ENCODE data around the gene ACVRL1. TPM values are rescaled to one million over a fixed set of nuclear protein-coding genes. Genes with fewer than 3 reads are reported as not detected.

ACVRL1 gene
- total and polyA plus RNA-seq, 2 donors (not counting 1 experiment from before 2014, with no cell fraction given): 8.9 to 36.2 TPM

DNA sequence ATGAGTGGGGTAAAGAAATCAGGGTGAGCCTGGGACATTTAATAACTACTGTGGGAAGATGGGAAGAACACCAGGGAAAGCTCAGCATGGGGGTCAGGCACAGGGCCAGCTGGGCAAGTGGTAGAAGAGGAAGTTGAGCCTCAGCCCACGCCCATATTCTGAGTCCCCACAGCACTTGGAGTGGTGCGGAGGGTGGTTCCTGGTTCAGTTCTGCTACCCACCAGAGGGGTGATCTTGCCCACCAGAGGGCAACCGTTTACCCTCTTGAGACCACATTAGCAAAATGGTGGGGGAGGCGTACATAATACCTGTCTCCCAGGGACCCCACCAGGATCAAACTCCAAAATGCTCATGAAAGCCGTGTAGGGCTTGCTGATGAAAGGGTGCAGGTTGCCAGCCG lies 36.2 kb upstream of the ACVRL1 start:
- H3K36me3 ChIP-seq (ENCODE audit: control insufficient read depth, insufficient read depth, low read length): no peaks in the 10 kb centered on the region
- no peak overlapping the region for H3K4me2 ChIP-seq (ENCODE audit: extremely low read depth, insufficient read depth, low read length)
- peaks cover 10% of the 10 kb centered on the region for H3K27me3 ChIP-seq (ENCODE audit: control insufficient read depth, insufficient read depth, low read length)
- DNase-seq (ENCODE audit: low read depth in 2 of 2): no peak
- H3K9me3 ChIP-seq (ENCODE audit: control insufficient read depth, insufficient read depth, low read depth, low read length): no peaks in the 10 kb centered on the region
- no peak overlapping the region for H3K4me3 ChIP-seq (replicated peaks in 1 of 4; ENCODE audit: control extremely low read depth in 1 of 4, insufficient read depth in 1 of 4, low read depth in 3 of 4, low read length in 4 of 4)
- no peaks in the 10 kb centered on the region for H3K4me1 ChIP-seq (ENCODE audit: control insufficient read depth, extremely low read depth, insufficient read depth, low read length)
- H3K27ac ChIP-seq (ENCODE audit: insufficient read depth, low read length): no peak overlapping the region
- no peak overlapping the region for H3K9ac ChIP-seq (ENCODE audit: insufficient read depth, low read length)
- no peaks in the 10 kb centered on the region for H3K79me2 ChIP-seq (ENCODE audit: control insufficient read depth, insufficient read depth, low read length)
- no peaks in the 10 kb centered on the region for H4K20me1 ChIP-seq (ENCODE audit: control insufficient read depth, extremely low read depth, insufficient read depth, low read length)
- H2AFZ ChIP-seq (ENCODE audit: low read length): no peak overlapping the region
- no peak for TF ChIP-seq CTCF (conservative IDR thresholded peaks at IDR 0.05 in 1 of 2, IDR thresholded peaks at IDR 0.05 in 1 of 2; ENCODE audit: low read depth in 1 of 2, low read length in 2 of 2)
- no peak for TF ChIP-seq EZH2 (IDR thresholded peaks at IDR 0.05; ENCODE audit: low read length, missing control alignments)

DNA sequence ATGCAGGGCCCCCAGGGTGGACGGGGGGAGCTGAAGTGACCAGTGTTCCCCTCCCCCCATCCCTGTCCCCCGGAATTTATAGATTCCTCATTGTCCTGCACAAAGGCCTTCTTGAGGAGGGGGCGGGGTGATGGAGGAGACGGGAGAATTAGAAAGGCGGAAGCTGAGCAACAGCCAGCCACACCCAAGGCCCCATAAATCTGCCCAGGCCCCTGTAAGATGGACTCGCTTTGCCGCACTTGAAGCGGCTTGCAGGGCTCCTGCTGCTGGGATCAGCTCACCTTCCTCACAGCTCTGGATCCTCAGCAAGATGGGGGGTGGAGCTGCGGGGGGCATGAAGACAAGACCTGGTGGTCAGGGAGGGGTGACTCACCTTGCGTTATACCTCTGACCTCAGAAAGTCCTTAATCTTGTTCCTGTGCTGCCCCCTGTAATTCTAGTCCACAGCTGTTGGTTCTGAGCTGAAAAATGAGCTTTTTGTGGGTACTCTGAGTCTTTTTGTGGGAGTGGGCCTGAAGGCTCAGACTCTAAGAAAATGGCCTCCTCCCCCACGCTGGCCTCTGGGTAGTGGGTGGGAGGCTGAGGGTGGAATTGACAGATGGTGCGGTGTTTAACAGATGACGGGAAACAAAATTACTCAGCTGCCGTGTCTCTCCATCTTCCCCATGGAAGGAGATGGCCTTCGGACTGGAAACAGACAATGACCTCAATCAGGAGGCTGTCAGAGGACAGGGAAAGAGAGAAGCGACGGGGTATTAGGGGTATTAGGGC lies 35.2 kb upstream of the ACVRL1 start:
- H3K4me3 ChIP-seq (replicated peaks in 1 of 4; ENCODE audit: control extremely low read depth in 1 of 4, insufficient read depth in 1 of 4, low read depth in 3 of 4, low read length in 4 of 4): no peak overlapping the region
- no peak for DNase-seq (ENCODE audit: low read depth in 2 of 2)
- no peaks in the 10 kb centered on the region for H3K9me3 ChIP-seq (ENCODE audit: control insufficient read depth, insufficient read depth, low read depth, low read length)
- no peaks in the 10 kb centered on the region for H3K4me1 ChIP-seq (ENCODE audit: control insufficient read depth, extremely low read depth, insufficient read depth, low read length)
- H3K36me3 ChIP-seq (ENCODE audit: control insufficient read depth, insufficient read depth, low read length): no peaks in the 10 kb centered on the region
- H3K4me2 ChIP-seq (ENCODE audit: extremely low read depth, insufficient read depth, low read length): no peak overlapping the region
- no peak overlapping the region for H3K27ac ChIP-seq (ENCODE audit: insufficient read depth, low read length)
- no peak overlapping the region for H2AFZ ChIP-seq (ENCODE audit: low read length)
- no peaks in the 10 kb centered on the region for H4K20me1 ChIP-seq (ENCODE audit: control insufficient read depth, extremely low read depth, insufficient read depth, low read length)
- H3K79me2 ChIP-seq (ENCODE audit: control insufficient read depth, insufficient read depth, low read length): no peaks in the 10 kb centered on the region
- no peak for TF ChIP-seq EZH2 (IDR thresholded peaks at IDR 0.05; ENCODE audit: low read length, missing control alignments)
- no peak for TF ChIP-seq CTCF (conservative IDR thresholded peaks at IDR 0.05 in 1 of 2, IDR thresholded peaks at IDR 0.05 in 1 of 2; ENCODE audit: low read depth in 1 of 2, low read length in 2 of 2)
- H3K9ac ChIP-seq (ENCODE audit: insufficient read depth, low read length): no peak overlapping the region
- peaks cover 10% of the 10 kb centered on the region for H3K27me3 ChIP-seq (ENCODE audit: control insufficient read depth, insufficient read depth, low read length)

DNA sequence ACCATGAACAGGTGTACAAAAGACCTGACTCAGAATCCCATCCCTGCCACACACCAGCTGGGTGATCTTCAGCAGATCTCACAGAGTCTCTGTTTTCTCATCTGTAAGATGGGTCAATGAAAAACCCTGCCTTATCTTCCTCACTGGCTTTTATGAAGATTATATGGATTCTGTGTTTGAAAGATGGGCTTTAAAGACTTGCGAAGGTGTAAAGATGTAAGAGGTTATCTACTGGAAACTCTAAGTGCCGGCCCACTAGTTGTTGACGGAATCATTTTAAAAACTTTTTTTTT lies 34.7 kb upstream of the ACVRL1 start:
- Histone ChIP-seq H3K9me3 (ENCODE audit: control insufficient read depth, insufficient read depth, low read depth, low read length) (no peaks in the 10 kb centered on the region), H3K4me1 (ENCODE audit: control insufficient read depth, extremely low read depth, insufficient read depth, low read length) (no peaks in the 10 kb centered on the region), H3K27me3 (ENCODE audit: control insufficient read depth, insufficient read depth, low read length) (peaks cover 10% of the 10 kb centered on the region), H3K4me3 (replicated peaks in 1 of 4; ENCODE audit: control extremely low read depth in 1 of 4, insufficient read depth in 1 of 4, low read depth in 3 of 4, low read length in 4 of 4) (no peak overlapping the region), H3K36me3 (ENCODE audit: control insufficient read depth, insufficient read depth, low read length) (no peaks in the 10 kb centered on the region), H3K79me2 (ENCODE audit: control insufficient read depth, insufficient read depth, low read length) (no peaks in the 10 kb centered on the region), H4K20me1 (ENCODE audit: control insufficient read depth, extremely low read depth, insufficient read depth, low read length) (no peaks in the 10 kb centered on the region), H3K4me2 (ENCODE audit: extremely low read depth, insufficient read depth, low read length) (no peak overlapping the region), H3K27ac (ENCODE audit: insufficient read depth, low read length) (no peak overlapping the region), H3K9ac (ENCODE audit: insufficient read depth, low read length) (no peak overlapping the region), H2AFZ (ENCODE audit: low read length) (no peak overlapping the region)
- DNase-seq (ENCODE audit: low read depth in 2 of 2): no peak
- TF ChIP-seq CTCF (conservative IDR thresholded peaks at IDR 0.05 in 1 of 2, IDR thresholded peaks at IDR 0.05 in 1 of 2; ENCODE audit: low read depth in 1 of 2, low read length in 2 of 2) (no peak), EZH2 (IDR thresholded peaks at IDR 0.05; ENCODE audit: low read length, missing control alignments) (no peak)

Measured in fibroblast of lung (primary cell).